GM12878 (cell line): ENCODE results near the gene C14orf93. TPM values are rescaled to one million over a fixed set of nuclear protein-coding genes. Genes with fewer than 3 reads are reported as not detected.

ENCODE experiments used
- BCLAF1 ChIP-seq: fragments of 450-650 bp; IDR thresholded peaks from 2 replicates; pipeline ENCODE4 v1.6.1; 2017; ENCODE audit warnings: antibody characterized with exemption, mild to moderate bottlenecking, moderate library complexity
- CHD1 ChIP-seq: IDR thresholded peaks from 2 replicates; pipeline ENCODE4 v1.6.1; 2012; ENCODE audit warnings: low read depth, low read length, improper control_type of control experiment
- ESRRA ChIP-seq: IDR thresholded peaks from 2 replicates; pipeline ENCODE4 v1.6.1; 2012; ENCODE audit warnings: mild to moderate bottlenecking, low read length, improper control_type of control experiment
- EZH2 ChIP-seq: IDR thresholded peaks from 2 replicates; pipeline ENCODE4 v1.6.1; 2012; ENCODE audit warnings: low read depth, mild to moderate bottlenecking, control low read depth, inconsistent platforms, low read length, borderline replicate concordance; ENCODE audit not compliant: control insufficient read depth
- GATAD2B ChIP-seq: fragments of 450-650 bp; conservative IDR thresholded peaks from 2 replicates; pipeline ENCODE4 v1.6.1; 2017; ENCODE audit warnings: low read depth, mild to moderate bottlenecking, moderate library complexity
- IKZF2 ChIP-seq, 2 experiments: fragments of 450-650 bp; IDR thresholded peaks; 2 replicates each; pipeline ENCODE4 v1.6.1; 2017; ENCODE audit warnings: mild to moderate bottlenecking in 2 of 2, moderate library complexity in 2 of 2
- MEF2B ChIP-seq: fragments of 450-650 bp; IDR thresholded peaks from 2 replicates; pipeline ENCODE4 v1.6.1; 2018; ENCODE audit warnings: mild to moderate bottlenecking, moderate library complexity; ENCODE audit not compliant: partially characterized antibody, poor library complexity, severe bottlenecking
- NR2C2 ChIP-seq: IDR thresholded peaks from 2 replicates; pipeline ENCODE4 v1.6.1; 2011; ENCODE audit warnings: borderline replicate concordance, low read depth; ENCODE audit not compliant: control insufficient read depth, insufficient read length
- PAX8 ChIP-seq: fragments of 450-650 bp; IDR thresholded peaks from 2 replicates; pipeline ENCODE4 v1.6.1; 2017; ENCODE audit warnings: mild to moderate bottlenecking, moderate library complexity
- RB1 ChIP-seq: fragments of 450-650 bp; formaldehyde crosslinking; IDR thresholded peaks from 2 replicates; pipeline ENCODE4 v1.6.1; 2017; ENCODE audit warnings: mild to moderate bottlenecking, borderline replicate concordance
- SIX5 ChIP-seq: IDR thresholded peaks from 2 replicates; pipeline ENCODE4 v1.6.1; 2011; ENCODE audit warnings: mild to moderate bottlenecking, low read depth, low read length, moderate library complexity; ENCODE audit not compliant: severe bottlenecking
- SMAD5 ChIP-seq: IDR thresholded peaks from 2 replicates; pipeline ENCODE4 v1.6.1; 2016; ENCODE audit warnings: antibody characterized with exemption, low read depth
- SMARCA5 ChIP-seq: fragments of 450-650 bp; IDR thresholded peaks from 2 replicates; pipeline ENCODE4 v1.6.1; 2017; ENCODE audit warnings: mild to moderate bottlenecking
- YBX1 ChIP-seq: fragments of 450-650 bp; IDR thresholded peaks from 2 replicates; pipeline ENCODE4 v1.6.1; 2016; ENCODE audit warnings: antibody characterized with exemption
- ZNF217 ChIP-seq: fragments of 450-650 bp; IDR thresholded peaks from 2 replicates; pipeline ENCODE4 v1.6.1; 2017; ENCODE audit warnings: antibody characterized with exemption, mild to moderate bottlenecking
- ZNF24 ChIP-seq: fragments of 450-650 bp; IDR thresholded peaks from 2 replicates; pipeline ENCODE4 v1.6.1; 2017; ENCODE audit warnings: antibody characterized with exemption, mild to moderate bottlenecking
- ZZZ3 ChIP-seq: IDR thresholded peaks from 2 replicates; pipeline ENCODE4 v1.6.1; 2011; ENCODE audit warnings: low read depth; ENCODE audit not compliant: control insufficient read depth, insufficient read length
- polyA plus RNA-seq, 11 experiments: library from polyadenylated mRNA; depleted of rRNA in 4 of 11; unstranded in 6 of 11; stranded (reverse) in 5 of 11; fragments of >200 nt; fragmentation: Nextera tagmentation in 4 of 11; fragmentation: Illumina TruSeq in 1 of 11; extraction: Ambion mirVana in 4 of 11; extraction: Trizol in 1 of 11; gene quantifications; 1 replicate in 1 of 11; 2 replicates in 10 of 11; pipeline versions ENCODE4 v1.2.1 to v1.2.3, GENCODE V29; 2011 to 2016; ENCODE audit warnings: inconsistent platforms in 2 of 11, missing spikeins in 2 of 11, low read depth in 1 of 11
- total RNA-seq, 4 experiments: library from RNA; depleted of rRNA in 3 of 4; stranded (reverse); fragments of >200 nt in 3 of 4; fragmentation: Illumina TruSeq in 1 of 4; extraction: Trizol in 1 of 4; gene quantifications; 2 replicates each; pipeline versions ENCODE4 v1.2.1 to v1.2.3, GENCODE V29; 2013 to 2021
- TF ChIP-seq, protein P1 (sequence below), 3 experiments: IDR thresholded peaks in 2 of 3; conservative IDR thresholded peaks in 1 of 3; 2 replicates each; pipeline ENCODE4 v1.5.1; 2011; ENCODE audit warnings: low read depth in 3 of 3, low read length in 3 of 3, mild to moderate bottlenecking in 3 of 3, control low read depth in 2 of 3, moderate library complexity in 2 of 3, inconsistent platforms in 1 of 3, mixed read lengths in 1 of 3; ENCODE audit not compliant: control insufficient read depth in 2 of 3, insufficient read depth in 1 of 3; ENCODE audit errors: extremely low read depth in 1 of 3
- TF ChIP-seq, protein P2 (sequence below): fragments of 450-650 bp; IDR thresholded peaks from 2 replicates; pipeline ENCODE4 v1.6.1; 2016; ENCODE audit warnings: mild to moderate bottlenecking, moderate library complexity, borderline replicate concordance

The C14orf93 gene
- total and polyA plus RNA-seq, 10 of the 15 experiments (the other 5 are each of a cell fraction or from before 2014, with no cell fraction given) = 1.8 to 13.9 (median 10.2) TPM

DNA sequence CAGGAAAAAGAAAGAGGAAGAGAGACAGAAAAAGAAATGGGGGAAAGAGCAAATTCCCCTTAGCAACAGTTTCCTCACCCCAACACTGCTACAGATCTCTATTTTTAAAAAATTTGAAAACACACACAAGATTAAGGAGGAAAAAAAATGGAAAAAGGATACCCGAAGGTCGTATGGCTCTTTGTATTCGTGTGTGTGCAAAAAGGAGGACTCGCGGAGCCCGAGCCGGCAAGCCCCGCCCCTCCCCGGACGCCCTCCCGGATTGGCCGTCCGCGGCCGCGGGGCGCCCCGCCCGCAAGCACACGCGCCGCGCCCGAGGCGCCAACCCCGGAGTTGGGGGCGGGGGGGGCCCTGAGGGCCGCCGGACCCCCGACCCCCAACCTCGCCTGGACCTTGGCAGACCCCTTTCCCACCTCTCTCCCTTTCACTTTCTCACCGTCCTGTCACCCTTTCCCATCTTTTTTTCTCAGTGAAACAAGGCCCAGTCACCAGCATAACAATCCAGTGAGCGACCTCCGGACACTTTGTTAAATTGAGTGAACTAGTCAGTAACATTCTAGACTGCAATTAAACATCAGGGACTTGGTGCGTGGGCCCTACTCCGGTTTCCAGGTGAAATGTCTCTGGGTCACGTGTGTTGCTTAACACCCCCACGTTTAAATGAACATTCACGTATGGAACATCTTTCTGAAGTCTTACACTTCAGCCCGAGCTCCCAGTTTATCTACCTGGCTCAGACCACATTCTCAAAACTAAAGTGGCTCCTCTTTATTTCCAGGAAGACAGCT, at the start of gene C14orf93 (continued):
- TF ChIP-seq, protein P1, sequence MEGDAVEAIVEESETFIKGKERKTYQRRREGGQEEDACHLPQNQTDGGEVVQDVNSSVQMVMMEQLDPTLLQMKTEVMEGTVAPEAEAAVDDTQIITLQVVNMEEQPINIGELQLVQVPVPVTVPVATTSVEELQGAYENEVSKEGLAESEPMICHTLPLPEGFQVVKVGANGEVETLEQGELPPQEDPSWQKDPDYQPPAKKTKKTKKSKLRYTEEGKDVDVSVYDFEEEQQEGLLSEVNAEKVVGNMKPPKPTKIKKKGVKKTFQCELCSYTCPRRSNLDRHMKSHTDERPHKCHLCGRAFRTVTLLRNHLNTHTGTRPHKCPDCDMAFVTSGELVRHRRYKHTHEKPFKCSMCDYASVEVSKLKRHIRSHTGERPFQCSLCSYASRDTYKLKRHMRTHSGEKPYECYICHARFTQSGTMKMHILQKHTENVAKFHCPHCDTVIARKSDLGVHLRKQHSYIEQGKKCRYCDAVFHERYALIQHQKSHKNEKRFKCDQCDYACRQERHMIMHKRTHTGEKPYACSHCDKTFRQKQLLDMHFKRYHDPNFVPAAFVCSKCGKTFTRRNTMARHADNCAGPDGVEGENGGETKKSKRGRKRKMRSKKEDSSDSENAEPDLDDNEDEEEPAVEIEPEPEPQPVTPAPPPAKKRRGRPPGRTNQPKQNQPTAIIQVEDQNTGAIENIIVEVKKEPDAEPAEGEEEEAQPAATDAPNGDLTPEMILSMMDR (IDR thresholded peaks at IDR 0.05 in 2 of 3, conservative IDR thresholded peaks at IDR 0.05 in 1 of 3; ENCODE audit: control insufficient read depth in 2 of 3, extremely low read depth in 1 of 3, insufficient read depth in 1 of 3, low read depth in 3 of 3, low read length in 3 of 3) = no peak
- TF ChIP-seq PAX8 = peak; percentile 99; the same call in 1 of the 2 replicates
- TF ChIP-seq ZZZ3 = no peak
- no peak for TF ChIP-seq EZH2
- TF ChIP-seq, protein P2, sequence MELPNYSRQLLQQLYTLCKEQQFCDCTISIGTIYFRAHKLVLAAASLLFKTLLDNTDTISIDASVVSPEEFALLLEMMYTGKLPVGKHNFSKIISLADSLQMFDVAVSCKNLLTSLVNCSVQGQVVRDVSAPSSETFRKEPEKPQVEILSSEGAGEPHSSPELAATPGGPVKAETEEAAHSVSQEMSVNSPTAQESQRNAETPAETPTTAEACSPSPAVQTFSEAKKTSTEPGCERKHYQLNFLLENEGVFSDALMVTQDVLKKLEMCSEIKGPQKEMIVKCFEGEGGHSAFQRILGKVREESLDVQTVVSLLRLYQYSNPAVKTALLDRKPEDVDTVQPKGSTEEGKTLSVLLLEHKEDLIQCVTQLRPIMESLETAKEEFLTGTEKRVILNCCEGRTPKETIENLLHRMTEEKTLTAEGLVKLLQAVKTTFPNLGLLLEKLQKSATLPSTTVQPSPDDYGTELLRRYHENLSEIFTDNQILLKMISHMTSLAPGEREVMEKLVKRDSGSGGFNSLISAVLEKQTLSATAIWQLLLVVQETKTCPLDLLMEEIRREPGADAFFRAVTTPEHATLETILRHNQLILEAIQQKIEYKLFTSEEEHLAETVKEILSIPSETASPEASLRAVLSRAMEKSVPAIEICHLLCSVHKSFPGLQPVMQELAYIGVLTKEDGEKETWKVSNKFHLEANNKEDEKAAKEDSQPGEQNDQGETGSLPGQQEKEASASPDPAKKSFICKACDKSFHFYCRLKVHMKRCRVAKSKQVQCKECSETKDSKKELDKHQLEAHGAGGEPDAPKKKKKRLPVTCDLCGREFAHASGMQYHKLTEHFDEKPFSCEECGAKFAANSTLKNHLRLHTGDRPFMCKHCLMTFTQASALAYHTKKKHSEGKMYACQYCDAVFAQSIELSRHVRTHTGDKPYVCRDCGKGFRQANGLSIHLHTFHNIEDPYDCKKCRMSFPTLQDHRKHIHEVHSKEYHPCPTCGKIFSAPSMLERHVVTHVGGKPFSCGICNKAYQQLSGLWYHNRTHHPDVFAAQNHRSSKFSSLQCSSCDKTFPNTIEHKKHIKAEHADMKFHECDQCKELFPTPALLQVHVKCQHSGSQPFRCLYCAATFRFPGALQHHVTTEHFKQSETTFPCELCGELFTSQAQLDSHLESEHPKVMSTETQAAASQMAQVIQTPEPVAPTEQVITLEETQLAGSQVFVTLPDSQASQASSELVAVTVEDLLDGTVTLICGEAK = no peak
- 0 out of 2 replicates have a peak, but pooled peaks have one; percentile 54 for TF ChIP-seq SMARCA5
- TF ChIP-seq ZNF24 = no peak
- no peak for TF ChIP-seq MEF2B
- no peak for TF ChIP-seq YBX1
- no peak for TF ChIP-seq SMAD5
- TF ChIP-seq RB1 = peak; percentile 69; the same call in 1 of the 2 replicates
- peak; percentile 84 for TF ChIP-seq GATAD2B
- no peak for TF ChIP-seq BCLAF1
- no peak for TF ChIP-seq ESRRA
- TF ChIP-seq SIX5 = no peak
- peak in 1 of 2 experiments; percentile 75; a peak in 2 of 4 replicates for TF ChIP-seq IKZF2 (IDR thresholded peaks at IDR 0.05)
- TF ChIP-seq ZNF217 = peak; percentile 75
- TF ChIP-seq NR2C2 = no peak
- TF ChIP-seq CHD1 = peak; percentile 56; the same call in 1 of the 2 replicates
